LNCAP (cell line): ENCODE measurements around the gene RPS6KA3.

Source experiments
- CTCF ChIP-seq: fragments of 450-650 bp; IDR thresholded peaks from 2 replicates; pipeline ENCODE4 v1.5.1; 2017; ENCODE audit warnings: mild to moderate bottlenecking

RPS6KA3 gene

GRCh38 chrX:20140420-20140819, 126.3 kb downstream of the RPS6KA3 start:
- TF ChIP-seq CTCF: no peak

GRCh38 chrX:20139966-20140365, 126.7 kb downstream of the RPS6KA3 start:
- TF ChIP-seq CTCF: no peak

GRCh38 chrX:20135944-20136343, 130.8 kb downstream of the RPS6KA3 start:
- TF ChIP-seq CTCF: no peak

- TF ChIP-seq CTCF: no peak
Measured at GRCh38 chrX:20132666-20133065, 134.0 kb downstream of the RPS6KA3 start.

GRCh38 chrX:20130357-20130756, 136.4 kb downstream of the RPS6KA3 start:
- TF ChIP-seq CTCF: no peak

GRCh38 chrX:20129547-20129946, 137.2 kb downstream of the RPS6KA3 start:
- no peak for TF ChIP-seq CTCF

- no peak for TF ChIP-seq CTCF
Measured at GRCh38 chrX:20128670-20129069, 138.0 kb downstream of the RPS6KA3 start.

- no peak for TF ChIP-seq CTCF
Measured at GRCh38 chrX:20124964-20125363, 141.7 kb downstream of the RPS6KA3 start.
